GM13976 (cell line): ENCODE data around the gene FAM107B.
A peak's percentile ranks its signal among the peaks of the same experiment; 100 is the strongest.

Experiments
- DNase-seq: peaks from one replicate; pipeline ENCODE4 v3.0.0; 2012; ENCODE audit warnings: low spot score
- CTCF ChIP-seq: IDR thresholded peaks from 2 replicates; pipeline ENCODE4 v1.5.1; 2012; ENCODE audit warnings: borderline replicate concordance, mild to moderate bottlenecking; ENCODE audit not compliant: insufficient read depth; ENCODE audit errors: extremely low read depth, missing control alignments, control extremely low read depth
- in situ Hi-C: fragments of 300-500 bp; cut with MboI; formaldehyde crosslinking; loops from one replicate; pipeline ENCODE4 v1.12.0; 2022; ENCODE audit warnings: low sequenced_read_pairs, mixed read lengths, inconsistent platforms; ENCODE audit not compliant: unreplicated experiment

FAM107B gene

GRCh38 chr10:14742382-14742781 is 32.3 kb downstream of the FAM107B start:
- no peak for TF ChIP-seq CTCF
- no peak for DNase-seq
- in situ Hi-C loops, result no loop called here

GRCh38 chr10:14740684-14741247 is 33.9 kb downstream of the FAM107B start:
- in situ Hi-C loops, result no loop called here
- peak; percentile 67 for DNase-seq

GRCh38 chr10:14737808-14738545 is 36.7 kb downstream of the FAM107B start:
- in situ Hi-C loops, result no loop called here
- DNase-seq, result no peak
- TF ChIP-seq CTCF, result no peak

More at GRCh38 chr10:14740684-14741247, 33.9 kb downstream of the FAM107B start:
- TF ChIP-seq CTCF, result no peak

GRCh38 chr10:14736600-14737081 is 38.1 kb downstream of the FAM107B start:
- in situ Hi-C loops, result no loop called here
- DNase-seq, result peak; percentile 36

GRCh38 chr10:14736043-14736442 is 38.7 kb downstream of the FAM107B start:
- no peak for TF ChIP-seq CTCF
- in situ Hi-C loops, result no loop called here
- DNase-seq, result no peak

More at GRCh38 chr10:14736600-14737081, 38.1 kb downstream of the FAM107B start:
- no peak for TF ChIP-seq CTCF

- in situ Hi-C loops, result no loop called here
- DNase-seq, result no peak
- no peak for TF ChIP-seq CTCF
These were observed 42.7 kb downstream of the FAM107B start for GRCh38 chr10:14731875-14732512.
